GM23338 (cell line): ENCODE data around the gene LRRC10. TPM values are rescaled to one million over a fixed set of nuclear protein-coding genes. Genes with fewer than 3 reads are reported as not detected.

Experiments used
- ATAC-seq: fragments of 200-7000 bp; cut with Tn5 transposase; 3 replicates; pipeline ENCODE4 v1.9.1; 2020
- DNase-seq: peaks from one replicate; pipeline ENCODE4 v3.0.0-alpha.2; 2015; ENCODE audit warnings: low spot score
- H2AFZ ChIP-seq: fragments of 200-600 bp; sonication (generic); 2 replicates; pipeline ENCODE4 v1.8.0; 2016; ENCODE audit warnings: antibody characterized with exemption, mild to moderate bottlenecking, moderate library complexity
- H3F3A ChIP-seq: fragments of 200-600 bp; sonication (generic); replicated peaks from 2 replicates; pipeline ENCODE4 v1.8.0; 2017; ENCODE audit warnings: antibody characterized with exemption, mixed run types, low read depth
- H3K27ac ChIP-seq: fragments of 200-600 bp; sonication (generic); 2 replicates; pipeline ENCODE4 v1.6.1; 2016; ENCODE audit warnings: low read depth
- H3K27me3 ChIP-seq: fragments of 200-600 bp; sonication (generic); 2 replicates; pipeline ENCODE4 v1.8.0; 2016; ENCODE audit warnings: mild to moderate bottlenecking, mixed run types, moderate library complexity; ENCODE audit not compliant: insufficient read depth
- H3K36me3 ChIP-seq: fragments of 200-600 bp; sonication (generic); 2 replicates; pipeline ENCODE4 v1.8.0; 2016; ENCODE audit warnings: mild to moderate bottlenecking; ENCODE audit not compliant: insufficient read depth
- H3K4me1 ChIP-seq: fragments of 200-600 bp; sonication (generic); 2 replicates; pipeline ENCODE4 v1.8.0; 2016; ENCODE audit warnings: mild to moderate bottlenecking, moderate library complexity; ENCODE audit not compliant: insufficient read depth
- H3K4me2 ChIP-seq: fragments of 200-600 bp; sonication (generic); 2 replicates; pipeline ENCODE4 v1.7.1; 2017; ENCODE audit warnings: mixed run types
- H3K4me3 ChIP-seq: fragments of 200-600 bp; sonication (generic); 2 replicates; pipeline ENCODE4 v1.6.1; 2016; ENCODE audit warnings: mixed run types
- H3K79me2 ChIP-seq: fragments of 200-600 bp; sonication (generic); replicated peaks from 2 replicates; pipeline ENCODE4 v1.8.0; 2017; ENCODE audit warnings: mild to moderate bottlenecking; ENCODE audit not compliant: insufficient read depth
- H3K9me2 ChIP-seq: fragments of 200-600 bp; sonication (generic); 2 replicates; pipeline ENCODE4 v1.8.0; 2017; ENCODE audit not compliant: insufficient read depth
- H4K20me1 ChIP-seq: fragments of 200-600 bp; sonication (generic); replicated peaks from 2 replicates; pipeline ENCODE4 v1.8.0; 2017; ENCODE audit warnings: mild to moderate bottlenecking; ENCODE audit not compliant: insufficient read depth
- H3K27ac Mint-ChIP-seq: 2 replicates; pipeline ENCODE4 v1.8.0; 2020; ENCODE audit warnings: inconsistent platforms, mild to moderate bottlenecking, moderate library complexity, mixed read lengths
- H3K27me3 Mint-ChIP-seq: 3 replicates; pipeline ENCODE4 v1.8.0; 2022; ENCODE audit warnings: low read depth, mild to moderate bottlenecking, moderate library complexity, mixed read lengths, inconsistent platforms; ENCODE audit not compliant: insufficient read depth, poor library complexity
- H3K36me3 Mint-ChIP-seq: 3 replicates; pipeline ENCODE4 v1.8.0; 2021; ENCODE audit warnings: low read depth, mild to moderate bottlenecking, inconsistent platforms, moderate library complexity, mixed read lengths
- H3K4me1 Mint-ChIP-seq: 3 replicates; pipeline ENCODE4 v1.8.0; 2020; ENCODE audit warnings: mild to moderate bottlenecking, inconsistent platforms, mixed read lengths
- H3K4me3 Mint-ChIP-seq: 3 replicates; pipeline ENCODE4 v1.8.0; 2021; ENCODE audit warnings: moderate library complexity, mild to moderate bottlenecking, inconsistent platforms, mixed read lengths
- H3K9me3 Mint-ChIP-seq: 3 replicates; pipeline ENCODE4 v1.8.0; 2020; ENCODE audit warnings: moderate library complexity, mild to moderate bottlenecking, inconsistent platforms, mixed read lengths
- CREB1 ChIP-seq: fragments of 250-450 bp; sonication (Bioruptor Pico); IDR thresholded peaks from 2 replicates; pipeline ENCODE4 v1.5.0; 2020; ENCODE audit warnings: low read depth, mild to moderate bottlenecking, moderate library complexity
- CTCF ChIP-seq, 2 experiments: fragments of 200-600 bp in 1 of 2; sonication (generic) in 1 of 2; conservative IDR thresholded peaks; 2 replicates each; pipeline versions ENCODE4 v1.5.1 to v1.6.1; 2016 to 2017; ENCODE audit warnings: antibody characterized with exemption in 2 of 2, low read depth in 2 of 2, mild to moderate bottlenecking in 2 of 2, moderate library complexity in 1 of 2
- ETS1 ChIP-seq: IDR thresholded peaks from 2 replicates; pipeline ENCODE4 v1.6.1; 2016; ENCODE audit warnings: antibody characterized with exemption
- EZH2 ChIP-seq: fragments of 200-600 bp; sonication (generic); IDR thresholded peaks from one replicate; pipeline ENCODE4 v1.8.0; 2017; ENCODE audit warnings: antibody characterized with exemption, mild to moderate bottlenecking, low read depth; ENCODE audit not compliant: unreplicated experiment
- EZH2phosphoT487 ChIP-seq: fragments of 200-600 bp; sonication (generic); IDR thresholded peaks from one replicate; pipeline ENCODE4 v1.8.1; 2018; ENCODE audit warnings: antibody characterized with exemption; ENCODE audit not compliant: unreplicated experiment
- JUNB ChIP-seq: IDR thresholded peaks from one replicate; pipeline ENCODE4 v1.6.1; 2016; ENCODE audit warnings: antibody characterized with exemption; ENCODE audit not compliant: unreplicated experiment
- NANOG ChIP-seq: IDR thresholded peaks from 2 replicates; pipeline ENCODE4 v1.6.1; 2016; ENCODE audit warnings: antibody characterized with exemption, borderline replicate concordance
- POLR2AphosphoS5 ChIP-seq: IDR thresholded peaks from 2 replicates; pipeline ENCODE4 v1.6.1; 2016; ENCODE audit warnings: antibody characterized with exemption, low read depth
- REST ChIP-seq: IDR thresholded peaks from one replicate; pipeline ENCODE4 v1.6.1; 2018; ENCODE audit warnings: antibody characterized with exemption; ENCODE audit not compliant: unreplicated experiment
- STAT1 ChIP-seq: IDR thresholded peaks from one replicate; pipeline ENCODE4 v1.6.1; 2016; ENCODE audit warnings: antibody characterized with exemption; ENCODE audit not compliant: unreplicated experiment
- ZNF114 ChIP-seq: fragments of 250-450 bp; sonication (Bioruptor Pico); IDR thresholded peaks from 2 replicates; pipeline ENCODE4 v1.5.0; 2020; ENCODE audit warnings: mild to moderate bottlenecking, moderate library complexity
- ZNF331 ChIP-seq: fragments of 250-450 bp; sonication (Bioruptor Pico); IDR thresholded peaks from 2 replicates; pipeline ENCODE4 v1.5.0; 2020; ENCODE audit warnings: low read depth, mild to moderate bottlenecking, moderate library complexity
- ZNF462 ChIP-seq: fragments of 250-450 bp; sonication (Bioruptor Pico); IDR thresholded peaks from 2 replicates; pipeline ENCODE4 v1.5.0; 2020; ENCODE audit warnings: mild to moderate bottlenecking, moderate library complexity
- polyA plus RNA-seq: library from polyadenylated mRNA; unstranded; fragments of >200 nt; fragmentation: Nextera tagmentation; extraction: Ambion mirVana; gene quantifications from 2 replicates; pipeline ENCODE4 v1.2.1, GENCODE V29; 2016
- total RNA-seq: library from RNA; depleted of rRNA; stranded (reverse); fragments of >200 nt; shearing (Covaris generic); gene quantifications from 2 replicates; pipeline ENCODE4 v1.2.3, GENCODE V29; 2014

LRRC10 gene
- total and polyA plus RNA-seq, 2 experiments from 2014 or later = not detected

GRCh38 chr12:69621551-69621950, 10.8 kb upstream of the LRRC10 start:
- no peaks in the 10 kb centered on the region for H3K36me3 Mint-ChIP-seq

More at GRCh38 chr12:69621551-69621950, 10.8 kb upstream of the LRRC10 start:
- Histone ChIP-seq H3K9me2 (peaks cover 13% of the 10 kb centered on the region; the same call in 1 of the 2 replicates), H3K4me1 (no peaks in the 10 kb centered on the region), H3K27me3 (no peaks in the 10 kb centered on the region), H3K4me3 (no peak overlapping the region), H3K27ac (no peak overlapping the region), H3K79me2 (no peaks in the 10 kb centered on the region), H3K36me3 (no peaks in the 10 kb centered on the region), H3F3A (no peaks in the 10 kb centered on the region), H2AFZ (no peak overlapping the region), H3K4me2 (no peak overlapping the region), H4K20me1 (no peaks in the 10 kb centered on the region)
- H3K9me3 Mint-ChIP-seq = no peaks in the 10 kb centered on the region
- TF ChIP-seq ZNF462 (CRISPR knock-in tag) = no peak
- TF ChIP-seq ZNF114 (CRISPR knock-in tag) = no peak
- TF ChIP-seq NANOG = no peak
- TF ChIP-seq EZH2 = no peak
- TF ChIP-seq ZNF331 (CRISPR knock-in tag) = no peak
- no peak for TF ChIP-seq REST
- TF ChIP-seq STAT1 = no peak
- no peak for TF ChIP-seq JUNB
- no peak for TF ChIP-seq CREB1 (CRISPR knock-in tag)
- no peak for TF ChIP-seq CTCF (conservative IDR thresholded peaks at IDR 0.05; ENCODE audit: low read depth in 2 of 2)
- no peak for TF ChIP-seq POLR2AphosphoS5
- TF ChIP-seq EZH2phosphoT487 = no peak
- TF ChIP-seq ETS1 = no peak
- H3K27me3 Mint-ChIP-seq = peaks cover 4% of the 10 kb centered on the region
- no peak overlapping the region for H3K27ac Mint-ChIP-seq
- no peaks in the 10 kb centered on the region for H3K4me1 Mint-ChIP-seq
- H3K4me3 Mint-ChIP-seq = no peak overlapping the region
- no peak for DNase-seq
- no peak for ATAC-seq
